GM18520 (cell line): ENCODE data around the gene SNX15.

ENCODE experiments used
- ATAC-seq: cut with Tn5 transposase; IDR thresholded peaks from one replicate; pipeline ENCODE4 v1.9.1; 2021; ENCODE audit not compliant: unreplicated experiment

The SNX15 gene

GRCh38 chr11:65055538-65055937, 28.3 kb downstream of the SNX15 start:
- no peak for ATAC-seq

GRCh38 chr11:65056999-65057398, 29.8 kb downstream of the SNX15 start:
- ATAC-seq: no peak

- ATAC-seq: no peak
These were observed 30.3 kb downstream of the SNX15 start for GRCh38 chr11:65057526-65057925.

GRCh38 chr11:65058012-65058411, 30.8 kb downstream of the SNX15 start:
- no peak for ATAC-seq

GRCh38 chr11:65058419-65059054, 31.3 kb downstream of the SNX15 start, which contains the start of gene NAALADL1:
NAALADL1 (minus strand) TSS chr11:65058553; CDS start chr11:65058521, 32 bp downstream.
- ATAC-seq: no peak

- no peak for ATAC-seq
These were observed 32.3 kb downstream of the SNX15 start for GRCh38 chr11:65059523-65059922.

GRCh38 chr11:65059959-65060824, 33.0 kb downstream of the SNX15 start:
- ATAC-seq: no peak

GRCh38 chr11:65060913-65061408, 33.7 kb downstream of the SNX15 start:
- ATAC-seq: no peak

GRCh38 chr11:65063532-65063931, 36.3 kb downstream of the SNX15 start:
- no peak for ATAC-seq

GRCh38 chr11:65064847-65065240, 37.6 kb downstream of the SNX15 start:
- no peak for ATAC-seq

GRCh38 chr11:65065851-65066250, 38.6 kb downstream of the SNX15 start:
- ATAC-seq: no peak

- no peak for ATAC-seq
These were observed 39.1 kb downstream of the SNX15 start for GRCh38 chr11:65066315-65066714.

GRCh38 chr11:65066805-65067291, 39.6 kb downstream of the SNX15 start:
- ATAC-seq: no peak

GRCh38 chr11:65067446-65067845, 40.2 kb downstream of the SNX15 start:
- ATAC-seq: no peak

GRCh38 chr11:65069217-65069616, 42.0 kb downstream of the SNX15 start:
- no peak for ATAC-seq

GRCh38 chr11:65071907-65072630, 44.8 kb downstream of the SNX15 start:
- ATAC-seq: no peak

GRCh38 chr11:65072631-65072966, 45.4 kb downstream of the SNX15 start:
- ATAC-seq: no peak

GRCh38 chr11:65077451-65077850, 50.2 kb downstream of the SNX15 start:
- ATAC-seq: no peak

GRCh38 chr11:65078151-65078550, 50.9 kb downstream of the SNX15 start:
- ATAC-seq: no peak

- no peak for ATAC-seq
These were observed 51.6 kb downstream of the SNX15 start for GRCh38 chr11:65078786-65079342.
